Choroid plexus epithelial cell (primary cell): ENCODE data around the gene TTLL13.
"Not testable (repeated sequence)": the region's sequence is repeated elsewhere in the genome, so short reads cannot be mapped to it uniquely, and the experiment has no call there.

ENCODE experiments used
- DNase-seq: peaks from one replicate; pipeline ENCODE4 v3.0.0-alpha.2; 2010; ENCODE audit warnings: low read depth
- H3K4me3 ChIP-seq: 2 replicates; pipeline ENCODE4 v1.5.1; 2011; ENCODE audit warnings: low read depth, mild to moderate bottlenecking, control low read depth, low read length, moderate library complexity
- CTCF ChIP-seq: conservative IDR thresholded peaks from 2 replicates; pipeline ENCODE4 v1.5.1; 2011; ENCODE audit warnings: low read depth, mild to moderate bottlenecking, control low read depth, inconsistent platforms, low read length, moderate library complexity

Gene TTLL13

GRCh38 chr15:90240856-90241255 is 8.5 kb upstream of the TTLL13 start:
- H3K4me3 ChIP-seq: no peak overlapping the region
- DNase-seq: no peak
- no peak for TF ChIP-seq CTCF

- TF ChIP-seq CTCF: no peak
- H3K4me3 ChIP-seq: no peak overlapping the region
- no peak for DNase-seq
Measured at GRCh38 chr15:90241343-90242192, 7.8 kb upstream of the TTLL13 start.

- DNase-seq: no peak
- H3K4me3 ChIP-seq: no peak overlapping the region
- no peak for TF ChIP-seq CTCF
Measured at GRCh38 chr15:90243943-90244639, 5.3 kb upstream of the TTLL13 start.

- no peak for TF ChIP-seq CTCF
- no peak for DNase-seq
- H3K4me3 ChIP-seq: peak overlapping the region; percentile 71
Measured at GRCh38 chr15:90248789-90249202, 560 bp upstream of the TTLL13 start.

- no peak for TF ChIP-seq CTCF
- H3K4me3 ChIP-seq: no peak overlapping the region
Measured at GRCh38 chr15:90257776-90258175, 8.4 kb downstream of the TTLL13 start.

GRCh38 chr15:90259524-90259923 is 10.2 kb downstream of the TTLL13 start:
- DNase-seq: peak; percentile 56
- H3K4me3 ChIP-seq: no peak overlapping the region
- TF ChIP-seq CTCF: no peak

More at GRCh38 chr15:90257776-90258175, 8.4 kb downstream of the TTLL13 start:
- no peak for DNase-seq

- not testable (repeated sequence) for H3K4me3 ChIP-seq, DNase-seq
Measured at GRCh38 chr15:90260731-90261130, 11.4 kb downstream of the TTLL13 start.
